ENCODE results near the gene MRPL42. TPM values are rescaled to one million over a fixed set of nuclear protein-coding genes. Genes with fewer than 3 reads are reported as not detected.

The MRPL42 gene
- polyA plus RNA-seq, 1 of the 3 experiments (the other 2 are of a cell fraction): 39.5 TPM

- H3K4me3 ChIP-seq (ENCODE audit: low read depth in 2 of 2, low read length in 1 of 2): no peak overlapping the region
- no peak overlapping the region for H3K4me2 ChIP-seq
- no peak overlapping the region for H2AFZ ChIP-seq (ENCODE audit: low read depth)
- H3K36me3 ChIP-seq (replicated peaks in 1 of 2; ENCODE audit: control insufficient read depth in 1 of 2, insufficient read depth in 2 of 2, low read length in 1 of 2): no peaks in the 10 kb centered on the region
- no peaks in the 10 kb centered on the region for H3K79me2 ChIP-seq (ENCODE audit: insufficient read depth)
- TF ChIP-seq IRF3 (IDR thresholded peaks at IDR 0.05; ENCODE audit: low read depth, low read length) (no peak), RAD21 (IDR thresholded peaks at IDR 0.05; ENCODE audit: low read length) (no peak), RCOR1 (IDR thresholded peaks at IDR 0.05; ENCODE audit: low read length) (no peak), CTCF (IDR thresholded peaks at IDR 0.05) (no peak), GABPA (IDR thresholded peaks at IDR 0.05; ENCODE audit: low read depth) (no peak), FOXJ3 (CRISPR knock-in tag; IDR thresholded peaks at IDR 0.05) (no peak), USF1 (IDR thresholded peaks at IDR 0.05; ENCODE audit: borderline replicate concordance, low read depth) (no peak), MEF2A (IDR thresholded peaks at IDR 0.05; ENCODE audit: borderline replicate concordance, low read depth) (no peak), SMC3 (IDR thresholded peaks at IDR 0.05; ENCODE audit: low read depth, low read length) (no peak), RFX5 (IDR thresholded peaks at IDR 0.05; ENCODE audit: low read length) (no peak), NFIC (IDR thresholded peaks at IDR 0.05; ENCODE audit: borderline replicate concordance) (no peak), EP300 (IDR thresholded peaks at IDR 0.05; ENCODE audit: borderline replicate concordance in 1 of 2, low read depth in 1 of 2, low read length in 1 of 2) (no peak), TEAD4 (IDR thresholded peaks at IDR 0.05; ENCODE audit: borderline replicate concordance, insufficient read depth) (no peak), RXRA (IDR thresholded peaks at IDR 0.05; ENCODE audit: borderline replicate concordance, low read depth) (no peak)
- no peaks in the 10 kb centered on the region for H3K9me2 ChIP-seq
- no peak overlapping the region for H3K27ac ChIP-seq (ENCODE audit: low read depth in 2 of 2, low read length in 1 of 2)
- no peak for DNase-seq
- no peaks in the 10 kb centered on the region for H3K9me3 ChIP-seq
- ChIA-PET POLR2A (no interaction called here), CTCF (interaction anchor here (0.7 kb wide), 1 partner anchor 1026 kb away, joined by 5 read pairs; no protein-coding TSS in a partner anchor)
- H3F3A ChIP-seq (replicated peaks; ENCODE audit: insufficient read depth): no peaks in the 10 kb centered on the region
- H3K27me3 ChIP-seq (ENCODE audit: insufficient read depth): no peaks in the 10 kb centered on the region
- H3K4me1 ChIP-seq (ENCODE audit: control insufficient read depth in 1 of 2, insufficient read depth in 2 of 2, low read depth in 1 of 2, low read length in 1 of 2): no peaks in the 10 kb centered on the region
- WGBS (ENCODE audit: low lambda C conversion rate): 81% methylated on average over 3 of the region's 3 CpGs
- H4K20me1 ChIP-seq (ENCODE audit: insufficient read depth): no peaks in the 10 kb centered on the region
- H3K9ac ChIP-seq: no peak overlapping the region
Observed at GRCh38 chr12:93451423-93452158, 15.7 kb upstream of the MRPL42 start.

Data from SK-N-SH (cell line).